NB4 (cell line): ENCODE results near the gene GTF2F1.
"Not testable (repeated sequence)": the region's sequence is repeated elsewhere in the genome, so short reads cannot be mapped to it uniquely, and the experiment has no call there.

Experiments
- DNase-seq: peaks from one replicate; pipeline ENCODE4 v3.0.0; 2010; ENCODE audit warnings: low read depth
- H3K4me3 ChIP-seq: one replicate; pipeline ENCODE4 v1.5.1; 2011; ENCODE audit warnings: mild to moderate bottlenecking, low read depth, low read length, moderate library complexity
- MYC ChIP-seq: IDR thresholded peaks from 2 replicates; pipeline ENCODE4 v1.6.1; 2011; ENCODE audit warnings: low read depth, low read length
- POLR2A ChIP-seq: IDR thresholded peaks from 2 replicates; pipeline ENCODE4 v1.6.1; 2011; ENCODE audit warnings: mild to moderate bottlenecking; ENCODE audit not compliant: insufficient read length; ENCODE audit errors: extremely low read depth
- TF ChIP-seq, protein P1 (sequence below): IDR thresholded peaks from one replicate; pipeline ENCODE4 v1.5.1; 2012; ENCODE audit warnings: low read depth, low read length
- TF ChIP-seq, protein P2 (sequence below): IDR thresholded peaks from 2 replicates; pipeline ENCODE4 v1.6.1; 2011; ENCODE audit warnings: low read depth, low read length

The GTF2F1 gene

GRCh38 chr19:6350688-6351087 is 42.3 kb downstream of the GTF2F1 start:
- no peak overlapping the region for H3K4me3 ChIP-seq
- DNase-seq = no peak
- TF ChIP-seq, protein P1, sequence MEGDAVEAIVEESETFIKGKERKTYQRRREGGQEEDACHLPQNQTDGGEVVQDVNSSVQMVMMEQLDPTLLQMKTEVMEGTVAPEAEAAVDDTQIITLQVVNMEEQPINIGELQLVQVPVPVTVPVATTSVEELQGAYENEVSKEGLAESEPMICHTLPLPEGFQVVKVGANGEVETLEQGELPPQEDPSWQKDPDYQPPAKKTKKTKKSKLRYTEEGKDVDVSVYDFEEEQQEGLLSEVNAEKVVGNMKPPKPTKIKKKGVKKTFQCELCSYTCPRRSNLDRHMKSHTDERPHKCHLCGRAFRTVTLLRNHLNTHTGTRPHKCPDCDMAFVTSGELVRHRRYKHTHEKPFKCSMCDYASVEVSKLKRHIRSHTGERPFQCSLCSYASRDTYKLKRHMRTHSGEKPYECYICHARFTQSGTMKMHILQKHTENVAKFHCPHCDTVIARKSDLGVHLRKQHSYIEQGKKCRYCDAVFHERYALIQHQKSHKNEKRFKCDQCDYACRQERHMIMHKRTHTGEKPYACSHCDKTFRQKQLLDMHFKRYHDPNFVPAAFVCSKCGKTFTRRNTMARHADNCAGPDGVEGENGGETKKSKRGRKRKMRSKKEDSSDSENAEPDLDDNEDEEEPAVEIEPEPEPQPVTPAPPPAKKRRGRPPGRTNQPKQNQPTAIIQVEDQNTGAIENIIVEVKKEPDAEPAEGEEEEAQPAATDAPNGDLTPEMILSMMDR = no peak
- no peak for TF ChIP-seq MYC
- TF ChIP-seq, protein P2, sequence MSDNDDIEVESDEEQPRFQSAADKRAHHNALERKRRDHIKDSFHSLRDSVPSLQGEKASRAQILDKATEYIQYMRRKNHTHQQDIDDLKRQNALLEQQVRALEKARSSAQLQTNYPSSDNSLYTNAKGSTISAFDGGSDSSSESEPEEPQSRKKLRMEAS = no peak
- TF ChIP-seq POLR2A = no peak

DNA sequence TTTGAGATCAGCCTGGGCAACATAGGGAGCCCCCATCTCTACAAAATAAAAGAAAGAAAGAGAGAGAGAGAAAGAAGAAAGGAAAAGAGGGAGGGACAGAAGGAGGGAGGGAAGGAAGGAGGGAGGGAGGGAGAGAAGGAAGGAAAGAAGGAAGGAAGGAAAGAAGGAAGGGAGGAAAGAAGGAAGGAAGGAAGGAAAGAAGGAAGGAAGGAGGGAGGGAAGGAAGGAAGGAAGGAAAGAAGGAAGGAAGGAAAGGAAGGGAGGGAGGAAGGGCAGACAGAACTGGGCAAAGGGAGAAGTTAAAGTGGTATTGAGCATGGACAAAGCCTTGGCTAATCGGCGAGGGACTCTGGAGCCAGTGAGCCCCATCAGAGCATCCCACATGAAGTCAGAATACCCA is 43.7 kb downstream of the GTF2F1 start:
- not testable (repeated sequence) for DNase-seq, H3K4me3 ChIP-seq

DNA sequence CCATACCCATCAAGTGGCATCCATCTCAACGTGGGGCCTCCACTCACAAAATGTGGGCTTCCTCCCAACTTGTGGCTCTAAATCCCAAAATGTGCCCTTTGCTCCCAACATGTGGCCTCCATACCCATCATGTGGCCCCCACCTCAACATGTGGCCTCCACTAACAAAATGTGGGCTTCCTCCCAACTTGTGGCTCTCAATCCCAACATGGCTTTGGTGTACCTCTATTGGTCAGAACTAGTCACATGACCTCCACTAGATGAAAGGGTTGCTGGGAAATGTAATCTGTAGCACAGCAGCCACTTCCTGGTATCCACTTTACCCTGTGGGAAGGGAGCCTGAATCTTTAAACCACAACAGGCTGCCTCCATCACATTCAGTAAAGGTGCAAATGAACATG is 49.5 kb downstream of the GTF2F1 start:
- no peak overlapping the region for H3K4me3 ChIP-seq
- DNase-seq = peak; percentile 7
- TF ChIP-seq MYC (no peak), POLR2A (no peak)
- TF ChIP-seq, protein P1 = no peak
- TF ChIP-seq, protein P2 = no peak

DNA sequence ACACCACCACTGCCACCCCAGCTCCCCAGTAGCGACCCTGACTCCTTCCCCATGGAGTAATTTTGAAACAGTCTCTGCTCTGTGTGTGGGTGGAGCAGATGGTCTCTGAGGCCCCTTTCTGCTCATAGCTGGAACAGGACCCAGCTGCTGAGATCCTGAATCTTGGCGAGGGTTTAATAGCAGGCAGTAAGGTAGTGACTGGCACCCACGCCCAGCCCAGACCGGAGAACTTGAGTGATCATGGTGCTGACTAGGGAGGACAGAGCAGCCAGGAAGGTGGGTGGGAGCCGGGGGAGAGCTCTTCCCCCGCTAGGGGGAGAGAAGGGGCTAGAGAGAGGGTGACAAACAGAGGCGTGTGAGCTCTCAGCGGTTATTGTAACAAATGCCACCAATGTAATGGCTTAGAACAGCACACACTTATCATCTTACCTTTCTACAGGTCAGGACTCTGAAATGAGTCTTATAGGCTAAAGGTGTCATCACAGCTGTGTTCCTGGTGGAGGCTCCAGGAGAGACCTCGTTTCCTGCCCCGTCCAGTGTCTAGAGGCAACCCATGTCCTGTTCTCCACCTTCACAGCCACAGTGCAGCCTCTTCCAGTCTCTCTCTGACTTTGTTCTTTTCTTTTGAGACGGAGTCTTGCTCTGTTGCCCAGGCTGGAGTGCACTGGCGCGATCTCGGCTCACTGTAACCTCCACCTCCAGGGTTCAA is 52.3 kb downstream of the GTF2F1 start:
- DNase-seq = peak; percentile 10
- TF ChIP-seq, protein P2 = no peak
- TF ChIP-seq, protein P1 = no peak
- TF ChIP-seq POLR2A (no peak), MYC (no peak)
- H3K4me3 ChIP-seq = no peak overlapping the region

GRCh38 chr19:6334490-6335285 is 58.3 kb downstream of the GTF2F1 start:
- TF ChIP-seq, protein P1 = no peak
- no peak for TF ChIP-seq POLR2A
- TF ChIP-seq MYC = no peak
- TF ChIP-seq, protein P2 = no peak
- no peak for DNase-seq
- no peak overlapping the region for H3K4me3 ChIP-seq

- TF ChIP-seq POLR2A (no peak), MYC (no peak)
- TF ChIP-seq, protein P2 = no peak
- TF ChIP-seq, protein P1 = no peak
- H3K4me3 ChIP-seq = no peak within 1 kb of the TSS
- DNase-seq = no peak
Measured at GRCh38 chr19:6333439-6333838, 59.5 kb downstream of the GTF2F1 start, which contains the start of gene ACER1. TSS of gene ACER1 (minus strand) at chr19:6333612. CDS start at chr19:6333551, 61 bp downstream.
